OCI-LY7 (cell line): ENCODE data around the gene TMEM150C. TPM values are rescaled to one million over a fixed set of nuclear protein-coding genes. Genes with fewer than 3 reads are reported as not detected.

Experiments
- BruUV-seq: library from RNA; stranded (reverse); fragments of 400-500 nt; replicated peaks from 2 replicates; lab custom pipeline; 2021; lab: Mats Ljungman, UMichigan
- CTCF ChIA-PET: fragments of 300-600 bp; sonication (Branson Sonifier 250); formaldehyde crosslinking; loops from one replicate; lab custom pipeline; 2022; ENCODE audit warnings: antibody characterized with exemption; ENCODE audit not compliant: unreplicated experiment; lab: Charles Lee
- POLR2A ChIA-PET: fragments of 300-600 bp; sonication (Branson Sonifier 250); formaldehyde crosslinking; loops from one replicate; lab custom pipeline; 2022; ENCODE audit warnings: antibody characterized with exemption; lab: Charles Lee
- DNase-seq: peaks from one replicate; pipeline ENCODE4 v3.0.0-alpha.2; 2015; ENCODE audit warnings: low spot score
- H2AFZ ChIP-seq: fragments of 200-600 bp; sonication (generic), shearing (Covaris generic); 2 replicates; pipeline ENCODE4 v1.6.1; 2014; ENCODE audit warnings: mild to moderate bottlenecking, antibody characterized with exemption, low read length, moderate library complexity
- H3K27ac ChIP-seq: fragments of 200-600 bp; sonication (generic); 2 replicates; pipeline ENCODE4 v1.5.1; 2014; ENCODE audit warnings: mixed run types, low read depth, mild to moderate bottlenecking, moderate library complexity, low read length, inconsistent platforms; ENCODE audit not compliant: poor library complexity, severe bottlenecking
- H3K36me3 ChIP-seq: fragments of 200-600 bp; sonication (generic); 2 replicates; pipeline ENCODE4 v1.6.1; 2014; ENCODE audit warnings: mild to moderate bottlenecking, antibody characterized with exemption, low read length, moderate library complexity, mixed read lengths; ENCODE audit not compliant: insufficient read depth
- H3K4me1 ChIP-seq: fragments of 200-600 bp; sonication (generic); 2 replicates; pipeline ENCODE4 v1.5.1; 2014; ENCODE audit warnings: mild to moderate bottlenecking, low read length; ENCODE audit not compliant: insufficient read depth, poor library complexity, severe bottlenecking
- H3K4me2 ChIP-seq: fragments of 200-600 bp; sonication (generic); 2 replicates; pipeline ENCODE4 v1.6.1; 2014; ENCODE audit warnings: mild to moderate bottlenecking, low read length
- H3K4me3 ChIP-seq: fragments of 200-600 bp; sonication (generic); 2 replicates; pipeline ENCODE4 v1.5.1; 2014; ENCODE audit warnings: mild to moderate bottlenecking, low read depth, low read length; ENCODE audit not compliant: poor library complexity, severe bottlenecking
- H3K79me2 ChIP-seq: fragments of 200-600 bp; sonication (generic); 2 replicates; pipeline ENCODE4 v1.6.1; 2016; ENCODE audit warnings: low read depth, mild to moderate bottlenecking, low read length, moderate library complexity, mixed read lengths; ENCODE audit not compliant: insufficient read depth
- H3K9me2 ChIP-seq: fragments of 200-600 bp; sonication (generic); 2 replicates; pipeline ENCODE4 v1.6.1; 2016; ENCODE audit warnings: mild to moderate bottlenecking, low read length, mixed read lengths; ENCODE audit not compliant: insufficient read depth
- H3K9me3 ChIP-seq: fragments of 200-600 bp; sonication (generic); 2 replicates; pipeline ENCODE4 v1.6.1; 2014; ENCODE audit warnings: mild to moderate bottlenecking, mixed run types, low read length, mixed read lengths
- H4K20me1 ChIP-seq: fragments of 200-600 bp; sonication (generic); 2 replicates; pipeline ENCODE4 v1.6.1; 2014; ENCODE audit warnings: mild to moderate bottlenecking, antibody characterized with exemption, low read length, moderate library complexity, mixed read lengths; ENCODE audit not compliant: insufficient read depth
- EZH2phosphoT487 ChIP-seq: fragments of 200-600 bp; sonication (generic); IDR thresholded peaks from 2 replicates; pipeline ENCODE4 v1.6.1; 2018; ENCODE audit warnings: low read depth, borderline replicate concordance, mild to moderate bottlenecking, mixed run types, antibody characterized with exemption, low read length, moderate library complexity, mixed read lengths
- intact Hi-C: fragments of 100-400 bp; cut with micrococcal nuclease; formaldehyde crosslinking; loops from one replicate; pipeline ENCODE4 v1.10.0; 2022; ENCODE audit not compliant: unreplicated experiment
- total RNA-seq, 2 experiments: library from RNA; depleted of rRNA in 1 of 2; stranded (reverse); fragments of >200 nt in 1 of 2; shearing (Covaris generic) in 1 of 2; gene quantifications; 2 replicates each; pipeline ENCODE4 v1.2.3, GENCODE V29; 2014 to 2022
- TF ChIP-seq, protein P1 (sequence below): fragments of 200-600 bp; sonication (generic); conservative IDR thresholded peaks from 2 replicates; pipeline ENCODE4 v1.5.1; 2014; ENCODE audit warnings: mild to moderate bottlenecking, antibody characterized with exemption, low read length, moderate library complexity, mixed read lengths

TMEM150C gene
- total RNA-seq, 2 experiments from 2014 or later, result not detected

GRCh38 chr4:82592639-82593038 lies 30.9 kb upstream of the TMEM150C start:
- Histone ChIP-seq H3K9me3 (no peaks in the 10 kb centered on the region), H3K4me2 (no peak overlapping the region), H4K20me1 (no peaks in the 10 kb centered on the region), H2AFZ (no peak overlapping the region), H3K4me1 (no peaks in the 10 kb centered on the region), H3K36me3 (no peaks in the 10 kb centered on the region), H3K27ac (no peak overlapping the region), H3K4me3 (no peak overlapping the region), H3K9me2 (no peaks in the 10 kb centered on the region), H3K79me2 (no peaks in the 10 kb centered on the region)
- no peak for TF ChIP-seq EZH2phosphoT487
- intact Hi-C loops, result no loop called here
- no peak for DNase-seq
- ChIA-PET POLR2A (interaction anchor here (0.7 to 0.8 kb wide), 4 partner anchors 40 to 202 kb away, joined by 3 to 9 read pairs (median 5); no protein-coding TSS in a partner anchor), CTCF (no interaction called here)
- no TSS peak for BruUV-seq

GRCh38 chr4:82591592-82591991 lies 29.8 kb upstream of the TMEM150C start:
- intact Hi-C loops, result no loop called here
- Histone ChIP-seq H3K4me3 (no peak overlapping the region), H3K27ac (no peak overlapping the region), H3K36me3 (no peaks in the 10 kb centered on the region), H3K9me3 (no peaks in the 10 kb centered on the region), H3K9me2 (no peaks in the 10 kb centered on the region), H3K4me1 (no peaks in the 10 kb centered on the region), H3K4me2 (no peak overlapping the region), H2AFZ (no peak overlapping the region), H4K20me1 (no peaks in the 10 kb centered on the region), H3K79me2 (no peaks in the 10 kb centered on the region)
- ChIA-PET POLR2A (no interaction called here), CTCF (no interaction called here)
- DNase-seq, result no peak
- TF ChIP-seq, protein P1, sequence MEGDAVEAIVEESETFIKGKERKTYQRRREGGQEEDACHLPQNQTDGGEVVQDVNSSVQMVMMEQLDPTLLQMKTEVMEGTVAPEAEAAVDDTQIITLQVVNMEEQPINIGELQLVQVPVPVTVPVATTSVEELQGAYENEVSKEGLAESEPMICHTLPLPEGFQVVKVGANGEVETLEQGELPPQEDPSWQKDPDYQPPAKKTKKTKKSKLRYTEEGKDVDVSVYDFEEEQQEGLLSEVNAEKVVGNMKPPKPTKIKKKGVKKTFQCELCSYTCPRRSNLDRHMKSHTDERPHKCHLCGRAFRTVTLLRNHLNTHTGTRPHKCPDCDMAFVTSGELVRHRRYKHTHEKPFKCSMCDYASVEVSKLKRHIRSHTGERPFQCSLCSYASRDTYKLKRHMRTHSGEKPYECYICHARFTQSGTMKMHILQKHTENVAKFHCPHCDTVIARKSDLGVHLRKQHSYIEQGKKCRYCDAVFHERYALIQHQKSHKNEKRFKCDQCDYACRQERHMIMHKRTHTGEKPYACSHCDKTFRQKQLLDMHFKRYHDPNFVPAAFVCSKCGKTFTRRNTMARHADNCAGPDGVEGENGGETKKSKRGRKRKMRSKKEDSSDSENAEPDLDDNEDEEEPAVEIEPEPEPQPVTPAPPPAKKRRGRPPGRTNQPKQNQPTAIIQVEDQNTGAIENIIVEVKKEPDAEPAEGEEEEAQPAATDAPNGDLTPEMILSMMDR, result no peak
- no peak for TF ChIP-seq EZH2phosphoT487
- BruUV-seq, result no TSS peak

DNA sequence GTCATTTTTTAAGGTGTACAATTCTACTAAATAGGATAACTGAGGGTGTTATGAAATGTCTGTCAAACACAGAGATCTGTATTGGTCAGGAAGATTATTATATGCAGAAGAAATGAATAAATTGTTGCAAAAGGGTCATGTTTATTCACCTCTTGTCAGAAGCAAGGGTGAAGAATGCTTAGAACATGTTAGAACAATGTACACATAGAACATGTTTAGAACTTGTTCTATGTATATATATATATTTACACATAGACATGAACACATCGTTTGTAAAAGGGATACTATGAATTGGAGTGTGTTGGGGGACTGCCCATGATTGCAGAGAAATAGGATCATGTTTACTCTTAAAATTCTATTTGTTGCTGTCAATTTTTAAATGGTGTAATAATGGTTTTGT lies 28.0 kb upstream of the TMEM150C start:
- no peaks in the 10 kb centered on the region for H3K4me1 ChIP-seq
- no peak overlapping the region for H3K27ac ChIP-seq
- H3K4me3 ChIP-seq, result no peak overlapping the region
- DNase-seq, result no peak
- H2AFZ ChIP-seq, result no peak overlapping the region
- no peak for TF ChIP-seq EZH2phosphoT487
- TF ChIP-seq, protein P1, result no peak
- H3K36me3 ChIP-seq, result no peaks in the 10 kb centered on the region
- no peaks in the 10 kb centered on the region for H3K9me3 ChIP-seq
- no peaks in the 10 kb centered on the region for H3K9me2 ChIP-seq
- no TSS peak for BruUV-seq
- no peak overlapping the region for H3K4me2 ChIP-seq
- no peaks in the 10 kb centered on the region for H4K20me1 ChIP-seq
- H3K79me2 ChIP-seq, result no peaks in the 10 kb centered on the region
- intact Hi-C loops, result no loop called here
- ChIA-PET POLR2A (interaction anchor here (1.2 kb wide), 1 partner anchor 11 kb away, joined by 3 read pairs; no protein-coding TSS in a partner anchor), CTCF (no interaction called here)
